Activated CD4-positive, alpha-beta memory T cell treated with anti-CD3 and anti-CD28 coated beads for 36 hours (primary cell): ENCODE results near the gene BFSP1. TPM values are rescaled to one million over a fixed set of nuclear protein-coding genes. Genes with fewer than 3 reads are reported as not detected.

Experiments
- CTCF ChIA-PET: fragments of 350-600 bp; sonication (Branson Sonifier 250); formaldehyde crosslinking; loops from one replicate; lab custom pipeline; 2021; ENCODE audit warnings: antibody characterized with exemption, inconsistent platforms; lab: Charles Lee
- POLR2A ChIA-PET: fragments of 350-600 bp; sonication (Branson Sonifier 250); formaldehyde crosslinking; loops from one replicate; lab custom pipeline; 2021; ENCODE audit warnings: antibody characterized with exemption; lab: Charles Lee
- DNase-seq: peaks from one replicate; pipeline ENCODE4 v3.0.0-alpha.2; 2020
- H3K27ac Mint-ChIP-seq: one replicate; pipeline ENCODE4 v1.8.0; 2021; ENCODE audit warnings: mixed read lengths
- H3K27me3 Mint-ChIP-seq: one replicate; pipeline ENCODE4 v1.8.0; 2021; ENCODE audit warnings: mixed read lengths
- H3K36me3 Mint-ChIP-seq: one replicate; pipeline ENCODE4 v1.8.0; 2021; ENCODE audit warnings: mixed read lengths
- H3K4me1 Mint-ChIP-seq: one replicate; pipeline ENCODE4 v1.8.0; 2021; ENCODE audit warnings: low read depth, mixed read lengths
- H3K4me3 Mint-ChIP-seq: one replicate; pipeline ENCODE4 v1.8.0; 2021; ENCODE audit warnings: mild to moderate bottlenecking, mixed read lengths
- H3K9me3 Mint-ChIP-seq: one replicate; pipeline ENCODE4 v1.8.0; 2021; ENCODE audit warnings: mixed read lengths
- intact Hi-C: fragments of 100-400 bp; cut with micrococcal nuclease; formaldehyde crosslinking; loops from one replicate; pipeline ENCODE4 v1.15.1; 2023
- total RNA-seq, 2 experiments: library from RNA; stranded (reverse); gene quantifications; one replicate each; pipeline ENCODE4 v1.2.3, GENCODE V29; 2021

Gene BFSP1
- total RNA-seq, 2 experiments from 2014 or later: 0.34 to 0.36 TPM

DNA sequence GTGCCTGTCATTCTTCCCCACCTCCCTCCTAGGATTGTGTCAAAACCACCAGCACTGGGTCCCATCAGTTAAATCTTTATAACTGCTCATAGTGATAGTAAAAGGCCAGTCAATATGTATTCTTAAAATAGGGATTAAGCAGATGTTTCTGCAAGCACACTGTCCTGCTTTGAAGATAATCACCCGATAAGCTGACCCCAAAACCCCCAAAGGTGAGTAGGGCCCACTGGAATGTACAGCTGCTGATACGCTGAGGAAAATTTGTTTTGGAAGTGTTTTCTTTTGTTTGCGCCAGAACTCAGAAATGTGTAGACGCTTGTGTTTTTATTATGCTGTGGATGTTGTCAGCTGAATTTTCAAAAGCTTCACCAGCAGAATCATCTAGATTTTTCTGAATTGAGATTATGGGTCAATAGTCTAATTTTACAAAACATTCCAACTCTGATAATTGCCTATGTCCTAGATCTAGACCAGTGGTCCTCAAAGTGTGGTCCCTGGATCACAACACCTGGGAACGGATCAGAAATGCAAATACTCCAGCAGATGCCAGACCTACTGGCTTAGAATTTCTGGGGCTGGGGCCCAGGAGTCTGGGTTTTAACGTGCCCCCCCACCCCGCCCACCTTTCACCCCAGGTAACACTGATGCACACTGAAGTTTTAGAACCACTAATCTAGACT lies 11.4 kb downstream of the BFSP1 start:
- Mint-ChIP-seq H3K4me3 (no peak overlapping the region), H3K27me3 (no peaks in the 10 kb centered on the region), H3K27ac (no peak overlapping the region), H3K36me3 (no peaks in the 10 kb centered on the region), H3K4me1 (peaks cover 6% of the 10 kb centered on the region), H3K9me3 (no peaks in the 10 kb centered on the region)
- DNase-seq: no peak
- ChIA-PET POLR2A (no interaction called here), CTCF (interaction anchor here (0.9 kb wide), 1 partner anchor 380 kb away, joined by 3 read pairs; no protein-coding TSS in a partner anchor)
- intact Hi-C loops: no loop called here

- H3K4me3 Mint-ChIP-seq: no peak overlapping the region
- no peak for DNase-seq
- intact Hi-C loops: no loop called here
These were observed 12.7 kb downstream of the BFSP1 start for GRCh38 chr20:17518339-17519052.

DNA sequence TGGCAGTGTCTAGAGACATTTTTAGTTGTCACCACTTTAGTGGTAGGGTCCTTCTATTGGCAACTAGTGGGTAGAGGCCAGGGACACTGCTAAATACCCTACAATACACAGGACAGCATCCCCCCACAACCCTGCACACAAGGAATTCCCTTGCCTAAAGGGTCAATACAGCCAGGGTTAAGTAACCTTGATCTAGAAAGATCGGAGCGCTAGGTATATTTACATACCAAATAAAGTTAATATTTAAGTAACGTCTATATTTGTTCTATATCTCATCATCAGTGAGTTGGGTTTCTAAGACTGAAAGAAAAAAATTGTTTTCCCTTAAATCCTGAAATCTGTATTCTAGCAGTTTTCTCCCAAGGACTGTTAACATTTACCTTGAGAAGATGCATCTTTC lies 16.1 kb downstream of the BFSP1 start:
- no peak for DNase-seq
- ChIA-PET POLR2A (no interaction called here), CTCF (interaction anchor here (1.9 kb wide), 1 partner anchor 9 kb away, joined by 13 read pairs; no protein-coding TSS in a partner anchor)
- no peak overlapping the region for H3K4me3 Mint-ChIP-seq
- H3K4me1 Mint-ChIP-seq: peaks cover 9% of the 10 kb centered on the region
- intact Hi-C loops: no loop called here
- H3K27ac Mint-ChIP-seq: no peak overlapping the region
- H3K27me3 Mint-ChIP-seq: no peaks in the 10 kb centered on the region
- no peaks in the 10 kb centered on the region for H3K9me3 Mint-ChIP-seq
- no peaks in the 10 kb centered on the region for H3K36me3 Mint-ChIP-seq

More at GRCh38 chr20:17518339-17519052, 12.7 kb downstream of the BFSP1 start:
- peaks cover 6% of the 10 kb centered on the region for H3K4me1 Mint-ChIP-seq
- no peaks in the 10 kb centered on the region for H3K27me3 Mint-ChIP-seq
- ChIA-PET POLR2A (interaction anchor here (1.0 kb wide), 1 partner anchor 13 kb away, joined by 5 read pairs; the partner anchor contains the start of gene BFSP1), CTCF (no interaction called here)
- no peaks in the 10 kb centered on the region for H3K36me3 Mint-ChIP-seq
- no peaks in the 10 kb centered on the region for H3K9me3 Mint-ChIP-seq
- H3K27ac Mint-ChIP-seq: no peak overlapping the region

GRCh38 chr20:17513939-17514338 lies 17.2 kb downstream of the BFSP1 start:
- H3K27ac Mint-ChIP-seq: no peak overlapping the region
- H3K36me3 Mint-ChIP-seq: no peaks in the 10 kb centered on the region
- H3K4me1 Mint-ChIP-seq: peaks cover 9% of the 10 kb centered on the region
- H3K4me3 Mint-ChIP-seq: no peak overlapping the region
- CTCF ChIA-PET: interaction anchor here (0.9 to 1.9 kb wide), 4 partner anchors 8 to 104 kb away, joined by 3 to 13 read pairs (median 5); no protein-coding TSS in a partner anchor
- H3K9me3 Mint-ChIP-seq: no peaks in the 10 kb centered on the region
- intact Hi-C loops: no loop called here
- POLR2A ChIA-PET: no interaction called here
- no peak for DNase-seq
- no peaks in the 10 kb centered on the region for H3K27me3 Mint-ChIP-seq

DNA sequence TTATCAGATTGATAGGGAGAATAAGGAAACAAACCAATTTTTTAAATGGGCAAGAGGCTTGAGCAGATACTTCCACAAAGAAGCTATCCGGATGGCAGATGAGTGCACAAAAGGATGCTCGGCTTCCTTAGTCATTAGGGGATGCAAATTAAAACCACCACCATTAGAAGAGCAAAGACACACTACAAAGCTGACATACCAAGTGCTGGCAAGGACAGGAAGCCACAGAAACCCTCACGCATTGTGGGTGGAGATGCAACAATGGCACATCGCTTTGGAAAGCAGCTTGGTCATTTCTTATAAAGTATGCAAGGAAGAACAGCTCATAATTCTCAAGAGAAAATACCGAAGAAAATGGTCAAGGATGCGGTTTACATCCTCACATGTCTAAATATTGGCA lies 19.8 kb downstream of the BFSP1 start:
- H3K4me1 Mint-ChIP-seq: peaks cover 18% of the 10 kb centered on the region
- no peaks in the 10 kb centered on the region for H3K36me3 Mint-ChIP-seq
- CTCF ChIA-PET: interaction anchor here (0.9 to 1.2 kb wide), 3 partner anchors 20 to 387 kb away, joined by 3 to 5 read pairs (median 4); no protein-coding TSS in a partner anchor
- peak; percentile 67 for DNase-seq
- H3K27me3 Mint-ChIP-seq: no peaks in the 10 kb centered on the region
- intact Hi-C loops: no loop called here
- POLR2A ChIA-PET: interaction anchor here (0.6 kb wide), 1 partner anchor 75 kb away, joined by 4 read pairs; no protein-coding TSS in a partner anchor
- H3K4me3 Mint-ChIP-seq: no peak overlapping the region
- H3K9me3 Mint-ChIP-seq: no peaks in the 10 kb centered on the region
- H3K27ac Mint-ChIP-seq: no peak overlapping the region

- DNase-seq: no peak
- intact Hi-C loops: no loop called here
These were observed 20.6 kb downstream of the BFSP1 start for GRCh38 chr20:17510548-17510947.

DNA sequence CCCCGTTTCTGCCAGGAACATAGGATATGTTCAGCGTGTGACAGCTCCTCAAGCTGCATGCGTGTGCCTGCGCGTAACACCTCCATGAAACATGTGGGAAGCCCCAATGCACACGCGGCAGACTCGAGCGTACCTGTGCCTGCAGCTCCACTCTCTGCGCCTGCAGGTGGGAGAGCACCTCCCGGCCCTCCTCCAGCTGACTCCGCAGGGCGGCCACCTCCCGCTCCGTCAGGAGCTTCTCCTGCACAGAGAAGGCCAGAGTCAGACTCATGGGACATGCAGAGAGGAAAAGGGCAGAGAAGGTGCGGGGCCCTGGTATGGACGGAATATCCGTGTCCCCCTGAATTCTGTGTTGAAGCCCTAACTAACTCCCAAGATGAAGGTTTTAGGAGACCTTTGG lies 22.4 kb downstream of the BFSP1 start:
- Mint-ChIP-seq H3K4me3 (no peak overlapping the region), H3K27ac (no peak overlapping the region), H3K9me3 (no peaks in the 10 kb centered on the region), H3K36me3 (no peaks in the 10 kb centered on the region), H3K4me1 (peaks cover 38% of the 10 kb centered on the region), H3K27me3 (no peaks in the 10 kb centered on the region)
- ChIA-PET CTCF (interaction anchor here (1.0 kb wide), 1 partner anchor 23 kb away, joined by 3 read pairs; the partner anchor contains the start of gene BFSP1), POLR2A (no interaction called here)
- DNase-seq: no peak
- intact Hi-C loops: loop anchor here (5.0 kb wide), 1 partner anchor 159 kb away; no protein-coding TSS in a partner anchor

More at GRCh38 chr20:17510548-17510947, 20.6 kb downstream of the BFSP1 start:
- Mint-ChIP-seq H3K4me3 (no peak overlapping the region), H3K36me3 (no peaks in the 10 kb centered on the region), H3K27me3 (no peaks in the 10 kb centered on the region), H3K27ac (no peak overlapping the region), H3K9me3 (no peaks in the 10 kb centered on the region), H3K4me1 (peaks cover 24% of the 10 kb centered on the region)
- ChIA-PET POLR2A (no interaction called here), CTCF (no interaction called here)

DNA sequence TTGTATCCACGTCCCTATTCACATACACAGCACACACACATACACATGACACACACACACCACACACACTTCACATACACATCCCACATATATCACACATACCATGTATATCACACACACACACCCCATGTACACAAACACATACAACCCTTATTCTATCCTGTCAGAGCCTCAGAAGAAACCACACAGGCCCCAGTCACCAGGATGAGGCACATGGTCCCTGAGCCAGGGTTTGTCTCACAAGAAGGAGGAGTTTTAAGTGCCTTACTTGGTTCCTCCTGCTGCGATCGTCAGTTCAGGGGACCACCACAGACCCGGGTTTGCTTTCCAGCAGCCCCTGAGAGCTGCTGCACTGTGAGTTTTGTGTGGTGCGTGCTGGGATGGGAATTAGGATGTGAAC lies 23.6 kb downstream of the BFSP1 start:
- H3K9me3 Mint-ChIP-seq: no peaks in the 10 kb centered on the region
- peaks cover 42% of the 10 kb centered on the region for H3K4me1 Mint-ChIP-seq
- ChIA-PET POLR2A (no interaction called here), CTCF (interaction anchor here (1.0 kb wide), 1 partner anchor 24 kb away, joined by 3 read pairs; the partner anchor contains the start of gene BFSP1)
- H3K4me3 Mint-ChIP-seq: no peak overlapping the region
- no peak overlapping the region for H3K27ac Mint-ChIP-seq
- no peaks in the 10 kb centered on the region for H3K27me3 Mint-ChIP-seq
- H3K36me3 Mint-ChIP-seq: no peaks in the 10 kb centered on the region
- DNase-seq: no peak
- intact Hi-C loops: loop anchor here (2.0 to 5.0 kb wide), 2 partner anchors 63 to 160 kb away; partner anchors contain the start of gene DSTN

GRCh38 chr20:17507032-17507431 lies 24.1 kb downstream of the BFSP1 start:
- peak; percentile 33 for DNase-seq

GRCh38 chr20:17505636-17506517 lies 25.3 kb downstream of the BFSP1 start:
- intact Hi-C loops: loop anchor here (1.0 to 5.0 kb wide), 12 partner anchors 25 to 1001 kb away; partner anchors contain the start of genes BFSP1, DSTN, KAT14 and PET117
- no peaks in the 10 kb centered on the region for H3K9me3 Mint-ChIP-seq

More at GRCh38 chr20:17507032-17507431, 24.1 kb downstream of the BFSP1 start:
- peaks cover 42% of the 10 kb centered on the region for H3K4me1 Mint-ChIP-seq
- H3K9me3 Mint-ChIP-seq: no peaks in the 10 kb centered on the region
- H3K27ac Mint-ChIP-seq: no peak overlapping the region
- ChIA-PET CTCF (interaction anchor here (2.1 to 3.5 kb wide), 4 partner anchors 23 to 391 kb away, joined by 18 to 32 read pairs (median 23); partner anchors contain the start of genes BFSP1 and RRBP1), POLR2A (no interaction called here)
- intact Hi-C loops: loop anchor here (2.0 to 5.0 kb wide), 2 partner anchors 64 to 160 kb away; partner anchors contain the start of gene DSTN
- H3K36me3 Mint-ChIP-seq: no peaks in the 10 kb centered on the region
- no peak overlapping the region for H3K4me3 Mint-ChIP-seq
- H3K27me3 Mint-ChIP-seq: no peaks in the 10 kb centered on the region

More at GRCh38 chr20:17505636-17506517, 25.3 kb downstream of the BFSP1 start:
- H3K27ac Mint-ChIP-seq: peak overlapping the region; percentile 66
- H3K36me3 Mint-ChIP-seq: no peaks in the 10 kb centered on the region
- ChIA-PET POLR2A (interaction anchor here (0.6 to 1.5 kb wide), 7 partner anchors 64 to 764 kb away, joined by 3 to 5 read pairs (median 3); partner anchors contain the start of genes DSTN and RRBP1), CTCF (interaction anchor here (0.6 to 3.5 kb wide), 36 partner anchors 7 to 1082 kb away, joined by 3 to 32 read pairs (median 5); partner anchors contain the start of genes BFSP1, DSTN, DTD1 and KAT14)
- peak overlapping the region; percentile 80 for H3K4me3 Mint-ChIP-seq
- H3K27me3 Mint-ChIP-seq: no peaks in the 10 kb centered on the region
- H3K4me1 Mint-ChIP-seq: peaks cover 35% of the 10 kb centered on the region
- DNase-seq: peak; percentile 85
